ENCODE data around the gene CCNDBP1. TPM values are rescaled to one million over a fixed set of nuclear protein-coding genes. Genes with fewer than 3 reads are reported as not detected.

CCNDBP1 gene
- polyA plus RNA-seq, 1 of the 3 experiments (the other 2 are of a cell fraction) = 63.6 TPM

GRCh38 chr15:43210172-43210745 lies 25.1 kb downstream of the CCNDBP1 start:
- H3K9me3 ChIP-seq = no peaks in the 10 kb centered on the region
- H3F3A ChIP-seq (replicated peaks; ENCODE audit: insufficient read depth) = no peaks in the 10 kb centered on the region
- TF ChIP-seq FOSL2 (IDR thresholded peaks at IDR 0.05; ENCODE audit: borderline replicate concordance, low read depth) = no peak
- TF ChIP-seq ELF1 (IDR thresholded peaks at IDR 0.05) = no peak
- TF ChIP-seq USF2 (IDR thresholded peaks at IDR 0.05; ENCODE audit: borderline replicate concordance, low read depth, low read length) = no peak
- no peak for TF ChIP-seq GATA2 (CRISPR knock-in tag; IDR thresholded peaks at IDR 0.05)
- TF ChIP-seq RCOR1 (IDR thresholded peaks at IDR 0.05; ENCODE audit: low read length) = no peak
- no peak for TF ChIP-seq NRF1 (IDR thresholded peaks at IDR 0.05; ENCODE audit: low read depth, low read length)
- TF ChIP-seq MAX (IDR thresholded peaks at IDR 0.05; ENCODE audit: low read depth) = no peak
- no peak for TF ChIP-seq FOXM1 (IDR thresholded peaks at IDR 0.05; ENCODE audit: low read depth)
- TF ChIP-seq SIN3A (IDR thresholded peaks at IDR 0.05; ENCODE audit: borderline replicate concordance, low read depth, low read length) = no peak
- no peak for TF ChIP-seq TAF1 (IDR thresholded peaks at IDR 0.05; ENCODE audit: borderline replicate concordance, low read depth, low read length)
- TF ChIP-seq TCF12 (IDR thresholded peaks at IDR 0.05) = no peak
- ChIA-PET CTCF (interaction anchor here (0.7 to 11.9 kb wide), 3 partner anchors 24 to 75 kb away, joined by 3 to 70 read pairs (median 3); no protein-coding TSS in a partner anchor), POLR2A (no interaction called here)
- H3K9ac ChIP-seq = no peak overlapping the region
- no peak overlapping the region for H2AFZ ChIP-seq (ENCODE audit: low read depth)
- peaks cover 0 to 12% of the 10 kb centered on the region in 2 experiments; a peak in 1 of 4 replicates for H3K4me1 ChIP-seq (ENCODE audit: control insufficient read depth in 1 of 2, insufficient read depth in 2 of 2, low read depth in 1 of 2, low read length in 1 of 2)
- H3K27me3 ChIP-seq (ENCODE audit: insufficient read depth) = no peaks in the 10 kb centered on the region
- no peak overlapping the region for H3K27ac ChIP-seq (ENCODE audit: low read depth in 2 of 2, low read length in 1 of 2)
- H3K36me3 ChIP-seq (replicated peaks in 1 of 2; ENCODE audit: control insufficient read depth in 1 of 2, insufficient read depth in 2 of 2, low read length in 1 of 2) = no peaks in the 10 kb centered on the region
- no peak for DNase-seq
- no peaks in the 10 kb centered on the region for H3K9me2 ChIP-seq
- no peaks in the 10 kb centered on the region for H4K20me1 ChIP-seq (ENCODE audit: insufficient read depth)
- no peak overlapping the region for H3K4me3 ChIP-seq (ENCODE audit: low read depth in 2 of 2, low read length in 1 of 2)
- WGBS (ENCODE audit: low lambda C conversion rate) = 73% methylated on average over 15 of the region's 15 CpGs
- H3K4me2 ChIP-seq = no peak overlapping the region
- no peaks in the 10 kb centered on the region for H3K79me2 ChIP-seq (ENCODE audit: insufficient read depth)

- Histone ChIP-seq H3K27ac (ENCODE audit: low read depth in 2 of 2, low read length in 1 of 2) (no peak overlapping the region), H3K9me2 (no peaks in the 10 kb centered on the region), H3K9me3 (no peaks in the 10 kb centered on the region), H3K36me3 (replicated peaks in 1 of 2; ENCODE audit: control insufficient read depth in 1 of 2, insufficient read depth in 2 of 2, low read length in 1 of 2) (no peaks in the 10 kb centered on the region), H3K27me3 (ENCODE audit: insufficient read depth) (0 out of 2 replicates have a peak, but pooled peaks cover under 1% of the 10 kb centered on the region), H3K9ac (no peak overlapping the region), H3K4me3 (ENCODE audit: low read depth in 2 of 2, low read length in 1 of 2) (no peak overlapping the region), H3F3A (replicated peaks; ENCODE audit: insufficient read depth) (no peaks in the 10 kb centered on the region), H3K4me2 (no peak overlapping the region), H4K20me1 (ENCODE audit: insufficient read depth) (no peaks in the 10 kb centered on the region), H2AFZ (ENCODE audit: low read depth) (no peak overlapping the region), H3K79me2 (ENCODE audit: insufficient read depth) (no peaks in the 10 kb centered on the region), H3K4me1 (ENCODE audit: control insufficient read depth in 1 of 2, insufficient read depth in 2 of 2, low read depth in 1 of 2, low read length in 1 of 2) (peaks cover 0 to 12% of the 10 kb centered on the region in 2 experiments; a peak in 1 of 4 replicates)
- CTCF ChIA-PET = interaction anchor here (0.6 to 11.9 kb wide), 5 partner anchors 15 to 131 kb away, joined by 3 to 70 read pairs (median 3); no protein-coding TSS in a partner anchor
- POLR2A ChIA-PET = no interaction called here
- 64% methylated on average over 9 of the region's 9 CpGs for WGBS (ENCODE audit: low lambda C conversion rate)
- TF ChIP-seq FOXM1 (IDR thresholded peaks at IDR 0.05; ENCODE audit: low read depth) (no peak), RXRA (IDR thresholded peaks at IDR 0.05; ENCODE audit: borderline replicate concordance, low read depth) (no peak), TAF1 (IDR thresholded peaks at IDR 0.05; ENCODE audit: borderline replicate concordance, low read depth, low read length) (no peak), CHD2 (IDR thresholded peaks at IDR 0.05; ENCODE audit: low read length, partially characterized antibody) (no peak), TEAD4 (IDR thresholded peaks at IDR 0.05; ENCODE audit: borderline replicate concordance, insufficient read depth) (no peak), FOXJ3 (CRISPR knock-in tag; IDR thresholded peaks at IDR 0.05) (no peak), MEF2A (IDR thresholded peaks at IDR 0.05; ENCODE audit: borderline replicate concordance, low read depth) (no peak), GABPA (IDR thresholded peaks at IDR 0.05; ENCODE audit: low read depth) (no peak), RFX5 (IDR thresholded peaks at IDR 0.05; ENCODE audit: low read length) (no peak)
- DNase-seq = no peak
Measured at GRCh38 chr15:43210807-43211206, 25.6 kb downstream of the CCNDBP1 start.
